Measurements from ENCODE around the gene CCNDBP1. TPM values are rescaled to one million over a fixed set of nuclear protein-coding genes. Genes with fewer than 3 reads are reported as not detected.
A peak's percentile ranks its signal among the peaks of the same experiment; 100 is the strongest.

Gene CCNDBP1
- total and polyA plus RNA-seq, 2 donors, result 60.7 to 87.9 TPM

GRCh38 chr15:43198992-43199391, 13.8 kb downstream of the CCNDBP1 start:
- DNase-seq (ENCODE audit: low read depth in 6 of 9, low spot score in 9 of 9), result no peak
- no peak overlapping the region for H3K27ac ChIP-seq (ENCODE audit: low read depth in 1 of 2, low read length in 1 of 2)
- WGBS, result 99% methylated on average over 3 of the region's 3 CpGs
- H3K4me3 ChIP-seq (ENCODE audit: low read length in 2 of 2), result no peak overlapping the region
- no peaks in the 10 kb centered on the region for H3K27me3 ChIP-seq (ENCODE audit: control insufficient read depth in 2 of 2, insufficient read depth in 1 of 2, low read length in 1 of 2)
- no peaks in the 10 kb centered on the region for H3K9me3 ChIP-seq (ENCODE audit: control insufficient read depth in 2 of 2, insufficient read depth in 1 of 2, low read length in 1 of 2)
- no peaks in the 10 kb centered on the region for H3K4me1 ChIP-seq (ENCODE audit: control insufficient read depth in 2 of 2, insufficient read depth in 2 of 2, low read length in 2 of 2)
- peaks cover 14 to 20% of the 10 kb centered on the region in 2 donors for H3K36me3 ChIP-seq (ENCODE audit: control insufficient read depth in 2 of 2, insufficient read depth in 2 of 2, low read length in 1 of 2)

- 91% methylated on average over 3 of the region's 3 CpGs for whole genome bisulfite sequencing
These were observed 14.8 kb downstream of the CCNDBP1 start for GRCh38 chr15:43199945-43200488.

DNA sequence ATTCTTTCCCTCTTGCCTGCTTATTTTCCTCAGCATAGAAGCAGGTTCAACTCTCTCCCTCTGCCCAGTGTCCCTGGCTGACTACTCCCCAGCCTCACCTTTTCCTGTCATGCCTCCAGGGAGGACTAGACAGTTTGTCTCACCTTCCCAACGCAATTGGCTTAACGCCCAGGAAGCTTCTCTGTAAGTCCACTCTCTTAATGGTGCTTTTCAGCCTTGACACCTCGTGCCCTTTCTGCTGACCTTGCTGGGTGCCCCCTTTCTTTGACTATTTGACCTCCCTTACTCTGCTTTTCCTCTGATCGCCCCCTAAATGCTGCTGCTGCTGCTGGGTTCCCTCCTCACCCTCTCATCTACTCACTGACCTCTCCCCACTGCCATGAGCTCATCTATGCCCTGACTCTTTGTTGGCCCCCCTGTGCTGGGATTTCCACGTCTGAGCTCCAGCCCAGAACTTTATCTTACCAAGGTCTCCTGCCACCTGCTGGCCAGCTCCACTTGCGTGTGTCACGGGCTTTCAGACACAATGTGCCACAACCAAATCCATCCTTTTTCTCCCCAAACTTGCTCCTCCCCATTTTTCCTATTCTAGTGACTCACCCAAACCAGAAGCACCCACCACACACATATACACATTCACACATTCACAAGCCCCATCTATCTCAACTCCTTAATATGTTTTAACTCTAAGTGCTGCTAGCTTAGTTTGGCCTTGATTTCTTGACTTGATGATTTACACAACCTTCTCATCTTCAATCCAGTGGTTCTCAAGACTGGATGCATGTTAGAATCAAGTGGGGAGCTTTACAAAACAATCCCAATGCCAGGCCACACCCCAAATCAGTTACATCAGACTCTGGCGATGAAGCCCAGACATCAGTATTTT, 19.1 kb downstream of the CCNDBP1 start:
- Histone ChIP-seq H3K4me3 (ENCODE audit: low read length in 2 of 2) (no peak overlapping the region), H3K4me1 (ENCODE audit: control insufficient read depth in 2 of 2, insufficient read depth in 2 of 2, low read length in 2 of 2) (no peaks in the 10 kb centered on the region), H3K36me3 (ENCODE audit: control insufficient read depth in 2 of 2, insufficient read depth in 2 of 2, low read length in 1 of 2) (no peaks in the 10 kb centered on the region), H3K9me3 (ENCODE audit: control insufficient read depth in 2 of 2, insufficient read depth in 1 of 2, low read length in 1 of 2) (no peaks in the 10 kb centered on the region), H3K27ac (ENCODE audit: low read depth in 1 of 2, low read length in 1 of 2) (no peak overlapping the region), H3K27me3 (ENCODE audit: control insufficient read depth in 2 of 2, insufficient read depth in 1 of 2, low read length in 1 of 2) (peaks cover 0 to 27% of the 10 kb centered on the region in 2 donors)
- WGBS, result 55% methylated on average over 8 of the region's 8 CpGs
- DNase-seq (ENCODE audit: low read depth in 6 of 9, low spot score in 9 of 9), result peak in 2 of 9 donors; percentile 41 to 51

More at GRCh38 chr15:43199945-43200488, 14.8 kb downstream of the CCNDBP1 start:
- no peaks in the 10 kb centered on the region for H3K9me3 ChIP-seq (ENCODE audit: control insufficient read depth in 2 of 2, insufficient read depth in 1 of 2, low read length in 1 of 2)
- H3K4me3 ChIP-seq (ENCODE audit: low read length in 2 of 2), result no peak overlapping the region
- H3K27me3 ChIP-seq (ENCODE audit: control insufficient read depth in 2 of 2, insufficient read depth in 1 of 2, low read length in 1 of 2), result no peaks in the 10 kb centered on the region
- no peaks in the 10 kb centered on the region for H3K4me1 ChIP-seq (ENCODE audit: control insufficient read depth in 2 of 2, insufficient read depth in 2 of 2, low read length in 2 of 2)
- no peak overlapping the region for H3K27ac ChIP-seq (ENCODE audit: low read depth in 1 of 2, low read length in 1 of 2)
- no peak for DNase-seq (ENCODE audit: low read depth in 6 of 9, low spot score in 9 of 9)
- peaks cover 6 to 14% of the 10 kb centered on the region in 2 donors for H3K36me3 ChIP-seq (ENCODE audit: control insufficient read depth in 2 of 2, insufficient read depth in 2 of 2, low read length in 1 of 2)

DNA sequence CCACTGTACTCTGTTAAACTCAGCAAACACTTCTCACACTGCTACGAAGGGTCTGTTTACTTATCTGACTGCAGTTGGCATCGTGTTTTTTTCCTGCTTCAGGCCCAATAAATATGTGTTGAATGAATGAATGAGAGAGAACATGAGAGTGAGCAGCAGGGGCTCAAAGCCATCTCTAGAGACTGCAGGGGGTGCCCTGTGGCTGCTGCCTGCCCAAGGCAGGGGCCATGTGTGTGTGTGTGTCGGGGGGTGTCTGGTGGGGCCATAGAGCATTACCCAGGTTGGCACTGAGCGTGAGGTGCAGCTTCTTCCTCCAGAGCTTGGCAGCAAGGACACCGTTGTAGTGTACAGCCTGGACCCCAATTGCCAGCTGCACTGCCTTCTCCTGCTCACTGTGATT, 20.9 kb downstream of the CCNDBP1 start:
- no peak overlapping the region for H3K4me3 ChIP-seq (ENCODE audit: low read length in 2 of 2)
- no peak for DNase-seq (ENCODE audit: low read depth in 6 of 9, low spot score in 9 of 9)
- WGBS, result 94% methylated on average over 5 of the region's 5 CpGs

GRCh38 chr15:43207024-43207423, 21.8 kb downstream of the CCNDBP1 start:
- DNase-seq (ENCODE audit: low read depth in 6 of 9, low spot score in 9 of 9), result no peak
- no peak overlapping the region for H3K27ac ChIP-seq (ENCODE audit: low read depth in 1 of 2, low read length in 1 of 2)
- WGBS, result 95% methylated on average over 9 of the region's 9 CpGs
- no peaks in the 10 kb centered on the region for H3K4me1 ChIP-seq (ENCODE audit: control insufficient read depth in 2 of 2, insufficient read depth in 2 of 2, low read length in 2 of 2)
- H3K4me3 ChIP-seq (ENCODE audit: low read length in 2 of 2), result no peak overlapping the region
- peaks cover 0 to 37% of the 10 kb centered on the region in 2 donors for H3K27me3 ChIP-seq (ENCODE audit: control insufficient read depth in 2 of 2, insufficient read depth in 1 of 2, low read length in 1 of 2)
- H3K36me3 ChIP-seq (ENCODE audit: control insufficient read depth in 2 of 2, insufficient read depth in 2 of 2, low read length in 1 of 2), result no peaks in the 10 kb centered on the region
- H3K9me3 ChIP-seq (ENCODE audit: control insufficient read depth in 2 of 2, insufficient read depth in 1 of 2, low read length in 1 of 2), result no peaks in the 10 kb centered on the region

More for the DNA sequence above, 20.9 kb downstream of the CCNDBP1 start:
- Histone ChIP-seq H3K27me3 (ENCODE audit: control insufficient read depth in 2 of 2, insufficient read depth in 1 of 2, low read length in 1 of 2) (peaks cover 0 to 37% of the 10 kb centered on the region in 2 donors), H3K36me3 (ENCODE audit: control insufficient read depth in 2 of 2, insufficient read depth in 2 of 2, low read length in 1 of 2) (no peaks in the 10 kb centered on the region), H3K27ac (ENCODE audit: low read depth in 1 of 2, low read length in 1 of 2) (no peak overlapping the region), H3K4me1 (ENCODE audit: control insufficient read depth in 2 of 2, insufficient read depth in 2 of 2, low read length in 2 of 2) (no peaks in the 10 kb centered on the region), H3K9me3 (ENCODE audit: control insufficient read depth in 2 of 2, insufficient read depth in 1 of 2, low read length in 1 of 2) (no peaks in the 10 kb centered on the region)

DNA sequence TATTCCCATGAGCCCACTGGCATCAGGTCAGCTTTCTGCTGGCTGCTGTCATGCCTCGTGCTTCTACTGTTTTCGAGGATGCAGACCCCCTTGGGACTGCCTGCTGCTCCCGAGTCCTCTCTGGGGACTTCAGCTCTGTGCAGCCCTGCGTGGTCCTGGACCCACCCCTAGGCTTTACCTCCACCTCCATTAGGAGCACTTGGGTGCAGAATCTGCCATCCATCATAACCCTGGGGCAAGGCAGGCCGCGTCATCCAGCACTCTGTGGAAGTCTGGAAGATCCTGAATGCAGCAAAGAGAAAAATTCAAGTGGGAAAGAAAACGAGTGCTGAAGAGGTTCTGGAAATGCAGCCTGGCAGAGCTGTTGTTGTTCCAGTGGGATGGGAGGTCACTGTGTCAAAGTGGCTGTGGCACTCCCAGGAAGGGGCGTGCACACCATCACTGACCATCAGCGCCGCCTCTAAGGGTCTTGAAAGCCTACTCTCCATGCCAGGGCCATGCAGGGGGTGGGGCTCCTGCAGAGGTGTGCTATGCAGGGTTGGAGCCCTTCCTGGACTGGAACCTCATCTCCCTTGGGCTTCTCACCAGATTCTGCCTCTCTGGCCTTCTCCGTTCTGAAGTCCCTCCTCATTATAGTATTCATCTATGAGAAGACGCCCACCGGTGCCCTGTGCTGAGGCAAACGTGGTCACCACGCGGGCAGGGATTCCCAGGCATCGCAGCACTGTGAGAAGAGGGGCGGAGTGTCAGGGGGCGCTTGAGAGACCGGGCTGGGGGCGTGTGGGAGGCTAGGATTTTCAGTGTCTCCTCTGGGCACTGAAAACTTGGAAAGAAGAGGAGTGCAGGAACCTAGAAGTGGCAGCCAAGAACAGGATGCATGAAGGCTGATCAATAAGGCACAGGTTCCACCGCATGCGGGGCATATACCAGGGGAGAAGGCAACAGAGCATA, 23.1 kb downstream of the CCNDBP1 start:
- no peaks in the 10 kb centered on the region for H3K4me1 ChIP-seq (ENCODE audit: control insufficient read depth in 2 of 2, insufficient read depth in 2 of 2, low read length in 2 of 2)
- no peak overlapping the region for H3K27ac ChIP-seq (ENCODE audit: low read depth in 1 of 2, low read length in 1 of 2)
- no peak for DNase-seq (ENCODE audit: low read depth in 6 of 9, low spot score in 9 of 9)
- WGBS, result 80% methylated on average over 23 of the region's 23 CpGs
- no peak overlapping the region for H3K4me3 ChIP-seq (ENCODE audit: low read length in 2 of 2)
- no peaks in the 10 kb centered on the region for H3K36me3 ChIP-seq (ENCODE audit: control insufficient read depth in 2 of 2, insufficient read depth in 2 of 2, low read length in 1 of 2)
- peaks cover 0 to 37% of the 10 kb centered on the region in 2 donors for H3K27me3 ChIP-seq (ENCODE audit: control insufficient read depth in 2 of 2, insufficient read depth in 1 of 2, low read length in 1 of 2)
- H3K9me3 ChIP-seq (ENCODE audit: control insufficient read depth in 2 of 2, insufficient read depth in 1 of 2, low read length in 1 of 2), result no peaks in the 10 kb centered on the region

- Histone ChIP-seq H3K9me3 (ENCODE audit: control insufficient read depth in 2 of 2, insufficient read depth in 1 of 2, low read length in 1 of 2) (no peaks in the 10 kb centered on the region), H3K4me3 (ENCODE audit: low read length in 2 of 2) (no peak overlapping the region), H3K36me3 (ENCODE audit: control insufficient read depth in 2 of 2, insufficient read depth in 2 of 2, low read length in 1 of 2) (no peaks in the 10 kb centered on the region), H3K27ac (ENCODE audit: low read depth in 1 of 2, low read length in 1 of 2) (no peak overlapping the region), H3K27me3 (ENCODE audit: control insufficient read depth in 2 of 2, insufficient read depth in 1 of 2, low read length in 1 of 2) (peaks cover 0 to 37% of the 10 kb centered on the region in 2 donors), H3K4me1 (ENCODE audit: control insufficient read depth in 2 of 2, insufficient read depth in 2 of 2, low read length in 2 of 2) (no peaks in the 10 kb centered on the region)
- 80% methylated on average over 13 of the region's 13 CpGs for whole genome bisulfite sequencing
- no peak for DNase-seq (ENCODE audit: low read depth in 6 of 9, low spot score in 9 of 9)
These were observed 24.0 kb downstream of the CCNDBP1 start for GRCh38 chr15:43209059-43209824.

DNA sequence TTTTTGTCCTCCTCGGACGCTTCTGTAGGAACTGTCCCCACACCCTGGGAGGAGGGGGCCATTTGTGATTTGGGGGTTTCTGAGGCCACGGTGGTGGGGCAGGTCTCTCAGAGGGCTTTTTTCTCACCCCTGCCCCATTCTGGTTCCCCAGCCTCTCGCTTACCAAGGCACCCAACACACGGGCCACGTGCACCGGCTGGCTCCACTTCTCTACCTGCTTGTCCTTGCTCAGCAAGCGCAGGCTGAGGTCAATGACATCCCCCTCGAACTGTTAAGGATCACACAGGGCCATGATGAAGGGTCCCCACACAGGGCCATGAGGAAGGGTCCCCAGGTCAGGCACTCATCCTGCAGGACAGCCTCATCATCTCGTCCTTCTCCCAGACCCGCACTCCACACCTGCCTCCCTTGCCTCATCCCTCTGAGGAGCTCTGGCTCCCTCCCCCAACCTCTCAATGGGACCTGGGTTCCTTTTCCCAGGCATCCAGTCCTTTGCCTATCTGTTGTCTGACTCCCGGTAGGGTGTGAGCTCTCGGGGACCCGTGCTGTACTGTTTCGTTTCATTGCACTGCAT, 25.1 kb downstream of the CCNDBP1 start:
- WGBS, result 93% methylated on average over 15 of the region's 15 CpGs
- H3K27me3 ChIP-seq (ENCODE audit: control insufficient read depth in 2 of 2, insufficient read depth in 1 of 2, low read length in 1 of 2), result peaks cover 0 to 37% of the 10 kb centered on the region in 2 donors

More for the DNA sequence above, 25.1 kb downstream of the CCNDBP1 start:
- Histone ChIP-seq H3K4me3 (ENCODE audit: low read length in 2 of 2) (no peak overlapping the region), H3K36me3 (ENCODE audit: control insufficient read depth in 2 of 2, insufficient read depth in 2 of 2, low read length in 1 of 2) (no peaks in the 10 kb centered on the region), H3K27ac (ENCODE audit: low read depth in 1 of 2, low read length in 1 of 2) (no peak overlapping the region), H3K9me3 (ENCODE audit: control insufficient read depth in 2 of 2, insufficient read depth in 1 of 2, low read length in 1 of 2) (no peaks in the 10 kb centered on the region), H3K4me1 (ENCODE audit: control insufficient read depth in 2 of 2, insufficient read depth in 2 of 2, low read length in 2 of 2) (no peaks in the 10 kb centered on the region)
- no peak for DNase-seq (ENCODE audit: low read depth in 6 of 9, low spot score in 9 of 9)
